ENCODE measurements around the gene SRRM1. TPM values are rescaled to one million over a fixed set of nuclear protein-coding genes. Genes with fewer than 3 reads are reported as not detected.

SRRM1 gene
- total RNA-seq, 1 experiment from 2014 or later: 124 TPM

GRCh38 chr1:24711329-24711728 is 68.2 kb downstream of the SRRM1 start:
- ChIA-PET CTCF (no interaction called here), POLR2A (ENCODE audit: unreplicated experiment) (interaction anchor here (0.6 kb wide), 1 partner anchor 37 kb away, joined by 9 read pairs; no protein-coding TSS in a partner anchor)
- intact Hi-C loops (cut with micrococcal nuclease; ENCODE audit: unreplicated experiment): no loop called here
- TF ChIP-seq EZH2 (IDR thresholded peaks at IDR 0.05; ENCODE audit: low read depth) (no peak), CTCF (conservative IDR thresholded peaks at IDR 0.05) (no peak)
- BruUV-seq (replicated peaks): no TSS peak
- Histone ChIP-seq H4K20me1 (ENCODE audit: insufficient read depth) (no peaks in the 10 kb centered on the region), H3K4me2 (no peak overlapping the region), H3K27ac (no peak overlapping the region), H3K4me3 (no peak overlapping the region), H3K27me3 (ENCODE audit: insufficient read depth, low read depth) (no peaks in the 10 kb centered on the region), H3K9me3 (ENCODE audit: insufficient read depth, low read depth) (no peaks in the 10 kb centered on the region), H3K36me3 (ENCODE audit: low read depth) (no peaks in the 10 kb centered on the region), H3K4me1 (replicated peaks; ENCODE audit: insufficient read depth) (peaks cover 11% of the 10 kb centered on the region), H2AFZ (no peak overlapping the region), H3K9me2 (ENCODE audit: insufficient read depth) (no peaks in the 10 kb centered on the region), H3K79me2 (ENCODE audit: low read depth) (no peaks in the 10 kb centered on the region), H3F3A (ENCODE audit: insufficient read depth, low read depth) (peaks cover 5% of the 10 kb centered on the region; the same call in 1 of the 2 replicates)
- DNase-seq: no peak

GRCh38 chr1:24713176-24713575 is 70.1 kb downstream of the SRRM1 start:
- intact Hi-C loops (cut with micrococcal nuclease; ENCODE audit: unreplicated experiment): no loop called here
- no peak for DNase-seq
- Histone ChIP-seq H3K79me2 (ENCODE audit: low read depth) (no peaks in the 10 kb centered on the region), H3K36me3 (ENCODE audit: low read depth) (no peaks in the 10 kb centered on the region), H3K4me1 (replicated peaks; ENCODE audit: insufficient read depth) (peaks cover 8% of the 10 kb centered on the region), H2AFZ (no peak overlapping the region), H4K20me1 (ENCODE audit: insufficient read depth) (no peaks in the 10 kb centered on the region), H3K9me2 (ENCODE audit: insufficient read depth) (no peaks in the 10 kb centered on the region), H3K4me2 (no peak overlapping the region), H3K9me3 (ENCODE audit: insufficient read depth, low read depth) (no peaks in the 10 kb centered on the region), H3F3A (ENCODE audit: insufficient read depth, low read depth) (no peaks in the 10 kb centered on the region; the same call in 1 of the 2 replicates), H3K27ac (no peak overlapping the region), H3K4me3 (no peak overlapping the region), H3K27me3 (ENCODE audit: insufficient read depth, low read depth) (no peaks in the 10 kb centered on the region)
- no peak for TF ChIP-seq EZH2 (IDR thresholded peaks at IDR 0.05; ENCODE audit: low read depth)
- no peak for TF ChIP-seq CTCF (conservative IDR thresholded peaks at IDR 0.05)
- BruUV-seq (replicated peaks): no TSS peak
- ChIA-PET POLR2A (ENCODE audit: unreplicated experiment) (interaction anchor here (0.6 kb wide), 1 partner anchor 7 kb away, joined by 4 read pairs; no protein-coding TSS in a partner anchor), CTCF (interaction anchor here (0.6 kb wide), 1 partner anchor 993 kb away, joined by 3 read pairs; no protein-coding TSS in a partner anchor)

GRCh38 chr1:24713736-24714135 is 70.6 kb downstream of the SRRM1 start:
- no TSS peak for BruUV-seq (replicated peaks)
- H3K36me3 ChIP-seq (ENCODE audit: low read depth): no peaks in the 10 kb centered on the region
- intact Hi-C loops (cut with micrococcal nuclease; ENCODE audit: unreplicated experiment): no loop called here
- H4K20me1 ChIP-seq (ENCODE audit: insufficient read depth): no peaks in the 10 kb centered on the region
- no peak overlapping the region for H3K4me2 ChIP-seq
- H3F3A ChIP-seq (ENCODE audit: insufficient read depth, low read depth): peaks cover 4% of the 10 kb centered on the region; the same call in 1 of the 2 replicates
- CTCF ChIA-PET: interaction anchor here (0.6 kb wide), 1 partner anchor 993 kb away, joined by 3 read pairs; no protein-coding TSS in a partner anchor
- POLR2A ChIA-PET (ENCODE audit: unreplicated experiment): interaction anchor here (0.6 kb wide), 2 partner anchors 8 to 25 kb away, joined by 3 to 4 read pairs; no protein-coding TSS in a partner anchor
- no peak overlapping the region for H3K27ac ChIP-seq
- TF ChIP-seq CTCF (conservative IDR thresholded peaks at IDR 0.05): no peak
- no peak for TF ChIP-seq EZH2 (IDR thresholded peaks at IDR 0.05; ENCODE audit: low read depth)
- H3K79me2 ChIP-seq (ENCODE audit: low read depth): no peaks in the 10 kb centered on the region
- H3K27me3 ChIP-seq (ENCODE audit: insufficient read depth, low read depth): no peaks in the 10 kb centered on the region
- H2AFZ ChIP-seq: no peak overlapping the region
- H3K4me1 ChIP-seq (replicated peaks; ENCODE audit: insufficient read depth): peaks cover 10% of the 10 kb centered on the region
- no peak for DNase-seq
- no peak overlapping the region for H3K4me3 ChIP-seq
- H3K9me2 ChIP-seq (ENCODE audit: insufficient read depth): no peaks in the 10 kb centered on the region
- H3K9me3 ChIP-seq (ENCODE audit: insufficient read depth, low read depth): no peaks in the 10 kb centered on the region
